GM10266 (cell line): Measurements from ENCODE around the gene MR1.

Experiments used
- DNase-seq: peaks from one replicate; pipeline ENCODE4 v3.0.0; 2012; ENCODE audit errors: extremely low spot score
- TF ChIP-seq, protein P1 (sequence below): IDR thresholded peaks from 2 replicates; pipeline ENCODE4 v1.5.1; 2012; ENCODE audit warnings: mild to moderate bottlenecking, low read depth; ENCODE audit not compliant: control insufficient read depth, insufficient read depth; ENCODE audit errors: missing control alignments

Gene MR1

DNA sequence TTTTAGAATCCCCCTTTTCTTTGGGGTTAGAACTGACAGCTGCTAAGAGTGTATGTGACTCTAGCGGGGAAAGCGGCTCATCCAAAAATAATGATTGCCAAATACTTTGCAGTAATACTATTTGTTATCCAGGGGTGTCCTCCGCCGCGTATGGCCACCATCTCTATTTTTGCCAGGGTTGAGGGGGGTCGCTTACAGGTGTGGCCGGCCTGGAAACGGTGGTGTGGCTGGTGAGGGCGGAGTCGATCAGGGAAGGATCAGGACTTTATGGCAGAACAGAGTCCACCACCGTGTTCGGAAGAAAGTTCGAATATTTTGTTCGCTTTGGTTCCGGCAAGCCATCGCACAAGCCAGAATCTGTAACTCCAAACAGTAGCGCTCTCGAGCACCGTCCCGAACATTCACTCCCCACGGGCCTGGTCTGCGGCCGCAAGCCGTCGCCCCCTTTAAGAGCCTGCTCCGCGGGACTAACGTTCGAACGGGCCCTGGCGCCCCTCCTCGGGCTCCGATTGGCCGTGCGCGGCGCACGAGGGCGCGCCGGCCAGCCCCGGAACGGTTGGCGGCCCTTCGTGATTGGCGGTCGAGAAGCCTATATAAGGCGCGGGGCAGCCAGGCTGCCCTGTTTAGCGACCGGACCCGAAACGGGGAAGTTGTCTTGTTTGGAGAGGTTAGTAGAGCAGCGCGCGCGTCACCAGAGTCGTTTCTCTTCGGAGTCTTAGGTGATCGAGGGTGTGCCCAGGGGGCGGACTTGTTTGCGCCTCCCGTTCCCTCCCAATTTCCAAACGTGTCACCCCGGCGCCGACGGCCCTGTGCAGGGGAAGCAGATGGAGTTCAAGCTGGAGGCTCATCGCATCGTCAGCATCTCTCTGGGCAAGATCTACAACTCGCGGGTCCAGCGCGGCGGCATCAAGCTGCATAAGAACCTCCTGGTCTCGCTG lies 54.6 kb downstream of the MR1 start, which contains the start of gene IER5:
IER5 (plus strand) TSS at position 622 of the 938 bp plus-strand sequence; CDS start at position 825, 203 bp downstream.
- DNase-seq: peak; percentile 95
- TF ChIP-seq, protein P1, sequence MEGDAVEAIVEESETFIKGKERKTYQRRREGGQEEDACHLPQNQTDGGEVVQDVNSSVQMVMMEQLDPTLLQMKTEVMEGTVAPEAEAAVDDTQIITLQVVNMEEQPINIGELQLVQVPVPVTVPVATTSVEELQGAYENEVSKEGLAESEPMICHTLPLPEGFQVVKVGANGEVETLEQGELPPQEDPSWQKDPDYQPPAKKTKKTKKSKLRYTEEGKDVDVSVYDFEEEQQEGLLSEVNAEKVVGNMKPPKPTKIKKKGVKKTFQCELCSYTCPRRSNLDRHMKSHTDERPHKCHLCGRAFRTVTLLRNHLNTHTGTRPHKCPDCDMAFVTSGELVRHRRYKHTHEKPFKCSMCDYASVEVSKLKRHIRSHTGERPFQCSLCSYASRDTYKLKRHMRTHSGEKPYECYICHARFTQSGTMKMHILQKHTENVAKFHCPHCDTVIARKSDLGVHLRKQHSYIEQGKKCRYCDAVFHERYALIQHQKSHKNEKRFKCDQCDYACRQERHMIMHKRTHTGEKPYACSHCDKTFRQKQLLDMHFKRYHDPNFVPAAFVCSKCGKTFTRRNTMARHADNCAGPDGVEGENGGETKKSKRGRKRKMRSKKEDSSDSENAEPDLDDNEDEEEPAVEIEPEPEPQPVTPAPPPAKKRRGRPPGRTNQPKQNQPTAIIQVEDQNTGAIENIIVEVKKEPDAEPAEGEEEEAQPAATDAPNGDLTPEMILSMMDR: no peak

DNA sequence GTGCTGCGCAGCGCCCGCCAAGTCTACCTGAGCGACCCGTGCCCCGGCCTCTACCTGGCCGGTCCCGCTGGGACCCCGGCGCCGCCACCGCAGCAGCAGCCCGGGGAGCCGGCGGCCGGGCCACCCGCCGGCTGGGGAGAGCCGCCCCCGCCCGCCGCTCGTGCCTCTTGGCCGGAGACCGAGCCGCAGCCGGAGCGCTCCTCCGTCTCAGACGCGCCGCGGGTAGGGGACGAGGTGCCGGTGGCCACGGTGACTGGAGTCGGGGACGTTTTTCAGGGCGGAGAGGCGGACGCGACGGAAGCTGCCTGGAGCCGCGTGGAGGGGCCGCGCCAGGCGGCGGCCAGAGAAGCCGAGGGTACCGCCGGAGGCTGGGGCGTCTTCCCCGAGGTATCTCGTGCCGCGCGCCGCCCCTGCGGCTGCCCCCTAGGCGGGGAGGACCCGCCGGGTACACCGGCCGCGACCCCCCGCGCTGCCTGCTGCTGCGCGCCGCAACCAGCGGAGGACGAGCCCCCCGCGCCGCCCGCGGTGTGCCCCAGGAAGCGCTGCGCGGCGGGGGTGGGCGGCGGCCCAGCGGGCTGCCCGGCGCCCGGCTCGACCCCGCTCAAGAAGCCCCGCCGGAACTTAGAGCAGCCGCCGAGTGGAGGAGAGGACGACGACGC lies 55.4 kb downstream of the MR1 start:
- TF ChIP-seq, protein P1: no peak
- DNase-seq: no peak

DNA sequence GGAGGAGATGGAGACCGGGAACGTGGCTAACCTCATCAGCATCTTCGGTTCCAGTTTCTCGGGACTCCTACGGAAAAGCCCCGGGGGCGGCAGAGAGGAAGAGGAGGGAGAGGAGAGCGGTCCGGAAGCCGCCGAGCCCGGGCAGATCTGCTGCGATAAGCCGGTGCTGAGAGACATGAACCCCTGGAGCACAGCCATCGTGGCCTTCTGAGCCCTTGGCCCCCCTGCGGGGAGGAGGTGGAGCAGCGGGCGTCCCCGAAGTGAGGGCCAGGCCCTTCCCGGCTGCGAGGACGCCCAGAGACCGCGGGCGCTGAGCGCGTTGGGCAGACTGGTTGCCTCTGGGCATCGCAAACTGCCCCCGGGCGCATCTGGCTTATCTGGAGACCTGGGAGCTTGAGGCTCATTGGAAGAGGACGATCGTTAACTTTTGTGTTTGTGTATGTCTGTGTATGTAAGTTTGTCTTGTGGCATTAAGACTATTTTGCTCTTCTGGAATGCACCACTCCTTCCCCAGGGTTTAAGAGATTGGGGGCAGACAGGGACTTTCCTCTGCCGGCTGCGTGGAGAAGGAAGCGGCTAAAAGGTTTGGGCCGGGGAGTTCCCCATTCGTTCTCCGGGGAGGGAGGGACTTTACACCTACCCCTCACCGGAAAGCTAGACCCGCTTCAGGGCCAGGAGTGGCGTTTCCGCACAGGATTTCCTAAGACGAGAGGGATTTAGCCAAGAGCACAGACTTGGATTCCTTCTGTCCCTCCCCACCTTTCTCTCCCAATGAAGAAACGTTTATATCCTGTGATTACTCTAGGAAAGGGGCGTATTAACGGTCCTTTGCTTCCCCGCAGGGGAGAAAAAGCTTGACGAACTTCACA lies 56.1 kb downstream of the MR1 start:
- TF ChIP-seq, protein P1: no peak
- DNase-seq: peak; percentile 75

DNA sequence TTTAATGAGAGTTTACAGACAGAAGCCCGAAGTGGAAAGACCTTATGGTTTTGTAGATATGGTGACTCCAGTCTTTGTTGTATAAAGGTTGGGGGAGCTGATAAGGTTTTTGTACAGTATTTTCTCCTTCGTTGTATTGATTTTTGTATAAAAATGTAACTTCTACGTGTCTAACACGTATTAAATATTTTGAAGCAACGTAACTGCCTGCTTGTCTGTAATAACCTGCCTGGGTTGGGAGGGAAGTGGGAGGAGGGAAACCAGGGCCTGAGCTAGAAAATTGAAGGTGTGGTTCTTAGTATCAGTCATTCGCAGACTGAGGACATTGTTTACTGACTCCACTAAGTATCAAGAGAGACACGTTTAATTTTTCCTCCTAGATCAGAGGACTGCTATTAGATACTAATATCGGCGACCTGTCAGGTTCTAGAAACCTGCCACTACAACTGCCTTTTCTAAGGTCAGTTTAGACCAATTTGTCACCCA lies 56.9 kb downstream of the MR1 start:
- TF ChIP-seq, protein P1: no peak
- DNase-seq: no peak

DNA sequence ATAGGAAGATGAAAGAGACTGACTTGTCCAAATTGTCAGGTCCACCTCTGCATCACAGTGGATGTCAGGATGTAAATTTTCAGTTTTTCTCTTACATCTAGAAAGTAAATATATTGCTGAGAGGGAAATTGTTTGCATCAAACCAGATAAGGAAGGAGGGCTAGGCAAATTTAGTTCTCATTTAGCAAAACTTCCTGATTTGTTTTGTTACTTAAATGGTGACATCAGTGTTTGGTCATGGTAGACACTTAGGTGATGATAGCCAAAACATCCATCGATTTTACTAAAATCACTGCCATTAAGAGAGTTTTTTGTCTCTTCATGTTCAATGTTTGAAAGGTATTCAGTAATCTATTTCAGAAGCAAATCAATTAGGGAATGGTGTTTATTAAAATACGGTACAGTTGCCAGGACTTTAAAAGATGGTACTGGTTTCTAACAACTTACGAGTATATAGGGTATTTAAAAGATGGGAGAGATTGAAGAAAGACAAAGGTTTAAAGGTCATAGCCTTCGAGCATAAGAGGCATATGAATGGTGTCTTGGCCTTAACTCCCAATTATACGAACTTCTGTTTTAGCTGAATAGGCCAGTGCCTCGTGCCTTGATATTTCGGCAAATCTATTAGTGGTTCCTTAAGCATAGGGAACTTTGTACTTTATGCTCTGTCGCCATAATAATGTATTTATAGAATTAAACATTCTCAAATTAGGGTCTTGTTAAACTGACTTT lies 57.7 kb downstream of the MR1 start:
- DNase-seq: no peak
- TF ChIP-seq, protein P1: no peak

DNA sequence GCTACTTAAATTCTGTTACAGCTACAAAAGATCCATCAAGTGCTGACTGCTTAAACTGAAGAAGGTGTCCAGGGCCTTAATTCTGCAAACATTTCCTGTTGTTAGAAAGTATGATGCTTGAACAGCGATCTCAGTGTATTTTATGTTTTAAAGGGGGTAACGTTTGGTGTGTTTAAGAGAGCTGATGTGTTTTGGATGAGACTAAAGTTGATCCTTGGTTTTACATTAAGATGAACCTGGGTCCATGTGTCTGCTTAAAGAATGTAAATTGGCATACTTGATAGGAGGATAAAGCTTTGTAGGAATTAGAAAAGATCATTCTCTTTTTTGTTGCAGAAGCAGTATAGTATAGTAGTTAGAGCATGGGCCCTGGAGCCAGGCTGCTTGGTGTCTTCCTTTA lies 58.3 kb downstream of the MR1 start:
- DNase-seq: no peak
- TF ChIP-seq, protein P1: no peak
